Activated T-helper 17 cell treated with anti-CD3 and anti-CD28 coated beads, Interleukin-2, amount 50 U/mL, for 72 hours (primary cell): ENCODE measurements around the gene EPC1. TPM values are rescaled to one million over a fixed set of nuclear protein-coding genes. Genes with fewer than 3 reads are reported as not detected.
"Not testable (repeated sequence)": the region's sequence is repeated elsewhere in the genome, so short reads cannot be mapped to it uniquely, and the experiment has no call there.

Source experiments
- ATAC-seq: fragments of 150-1000 bp; cut with Tn5 transposase; replicated peaks from 2 replicates; pipeline ENCODE4 v1.10.0; 2021; ENCODE audit warnings: mild to moderate bottlenecking, moderate library complexity
- H3K27ac Mint-ChIP-seq: one replicate; pipeline ENCODE4 v1.8.0; 2022; ENCODE audit warnings: mixed read lengths
- H3K27me3 Mint-ChIP-seq: one replicate; pipeline ENCODE4 v1.8.0; 2022; ENCODE audit warnings: mixed read lengths
- H3K36me3 Mint-ChIP-seq: one replicate; pipeline ENCODE4 v1.8.0; 2022; ENCODE audit warnings: low read depth, mild to moderate bottlenecking, mixed read lengths
- H3K4me1 Mint-ChIP-seq: one replicate; pipeline ENCODE4 v1.8.0; 2022; ENCODE audit warnings: mixed read lengths
- H3K4me3 Mint-ChIP-seq: one replicate; pipeline ENCODE4 v1.8.0; 2022; ENCODE audit warnings: mild to moderate bottlenecking, mixed read lengths
- H3K9me3 Mint-ChIP-seq: one replicate; pipeline ENCODE4 v1.8.0; 2022; ENCODE audit warnings: mixed read lengths
- total RNA-seq, 2 donors: library from RNA; stranded (reverse); gene quantifications; one replicate each; pipeline ENCODE4 v1.2.3, GENCODE V29; 2022

Gene EPC1
- total RNA-seq, 2 donors from 2014 or later: 36.3 to 40.4 TPM

DNA sequence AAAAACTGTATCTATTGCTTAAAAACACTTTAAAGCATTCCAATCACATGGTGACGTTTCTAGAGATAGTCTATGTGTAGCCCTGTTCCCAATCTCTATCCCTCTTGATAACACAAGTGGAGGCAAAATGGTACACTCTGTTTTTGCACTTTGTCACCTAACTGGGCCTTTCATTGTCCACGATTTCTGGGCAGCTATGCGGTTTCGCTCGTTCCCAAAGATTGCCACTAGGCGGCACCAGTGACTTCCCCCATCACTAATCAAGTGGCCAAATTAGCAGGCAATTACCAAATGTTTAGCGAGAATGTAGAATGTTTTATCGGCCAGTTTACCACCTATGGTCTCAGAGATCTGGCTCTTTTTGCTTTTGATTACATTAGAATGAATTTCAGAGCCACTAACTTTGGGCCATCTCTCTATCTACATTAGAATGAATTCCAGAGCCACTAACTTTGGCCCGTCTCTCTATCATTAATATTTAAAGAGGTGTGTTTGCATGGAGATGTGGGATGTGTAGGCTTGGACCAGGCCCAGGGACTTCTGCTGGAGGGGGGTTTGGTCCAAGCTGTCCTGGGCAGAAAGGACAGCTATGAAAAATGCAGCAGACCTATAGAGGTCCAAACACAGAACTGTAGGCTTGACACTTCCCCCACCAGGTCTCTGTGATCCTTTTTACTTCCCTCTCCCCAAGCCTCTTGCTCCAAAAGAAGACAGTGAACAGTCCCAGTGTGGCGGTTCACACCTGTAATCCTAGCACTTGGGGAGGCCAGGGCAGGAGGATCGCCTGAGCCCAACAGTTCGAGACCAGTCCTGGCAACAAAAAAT is 90.1 kb downstream of the EPC1 start:
- peak overlapping the region; percentile 11 for H3K4me3 Mint-ChIP-seq
- H3K27ac Mint-ChIP-seq: no peak overlapping the region
- peaks cover 13% of the 10 kb centered on the region for H3K4me1 Mint-ChIP-seq

GRCh38 chr10:32253821-32254220 is 93.1 kb downstream of the EPC1 start:
- no peak overlapping the region for H3K4me3 Mint-ChIP-seq
- no peaks in the 10 kb centered on the region for H3K27me3 Mint-ChIP-seq
- no peaks in the 10 kb centered on the region for H3K36me3 Mint-ChIP-seq
- H3K27ac Mint-ChIP-seq: no peak overlapping the region
- no peak for ATAC-seq
- H3K9me3 Mint-ChIP-seq: no peaks in the 10 kb centered on the region
- H3K4me1 Mint-ChIP-seq: peaks cover 19% of the 10 kb centered on the region

More for the DNA sequence above, 90.1 kb downstream of the EPC1 start:
- H3K9me3 Mint-ChIP-seq: no peaks in the 10 kb centered on the region
- H3K36me3 Mint-ChIP-seq: no peaks in the 10 kb centered on the region
- no peaks in the 10 kb centered on the region for H3K27me3 Mint-ChIP-seq
- peak; percentile 50 for ATAC-seq

GRCh38 chr10:32253276-32253675 is 93.7 kb downstream of the EPC1 start:
- peak; percentile 75 for ATAC-seq
- Mint-ChIP-seq H3K4me1 (peaks cover 19% of the 10 kb centered on the region), H3K9me3 (no peaks in the 10 kb centered on the region), H3K27me3 (no peaks in the 10 kb centered on the region), H3K27ac (no peak overlapping the region), H3K36me3 (no peaks in the 10 kb centered on the region), H3K4me3 (peak overlapping the region; percentile 9)

DNA sequence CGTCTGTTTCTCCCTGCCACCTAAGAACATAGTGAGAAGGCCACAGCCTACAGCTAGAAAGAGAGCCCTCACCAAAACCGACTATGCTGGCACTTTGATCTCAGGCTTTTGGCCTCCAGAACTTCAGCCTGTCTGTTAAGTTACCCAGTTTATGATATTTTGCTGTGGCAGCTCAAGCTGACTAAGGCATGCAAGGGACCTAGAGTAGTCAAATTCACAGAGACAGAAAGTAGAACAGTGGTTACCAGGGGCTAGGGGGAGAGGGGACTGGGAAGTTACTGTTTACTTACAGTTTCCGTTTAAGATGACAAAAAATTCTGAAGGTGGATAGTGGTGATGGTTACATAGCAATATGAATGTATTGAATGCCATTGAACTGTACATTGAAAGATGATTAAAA is 96.5 kb downstream of the EPC1 start:
- not testable (repeated sequence) for H3K9me3 Mint-ChIP-seq, H3K27me3 Mint-ChIP-seq, H3K36me3 Mint-ChIP-seq
- ATAC-seq: peak; percentile 88
- peak overlapping the region; percentile 84 for H3K27ac Mint-ChIP-seq
- H3K4me3 Mint-ChIP-seq: peak overlapping the region; percentile 51
- H3K4me1 Mint-ChIP-seq: peaks cover 13% of the 10 kb centered on the region

DNA sequence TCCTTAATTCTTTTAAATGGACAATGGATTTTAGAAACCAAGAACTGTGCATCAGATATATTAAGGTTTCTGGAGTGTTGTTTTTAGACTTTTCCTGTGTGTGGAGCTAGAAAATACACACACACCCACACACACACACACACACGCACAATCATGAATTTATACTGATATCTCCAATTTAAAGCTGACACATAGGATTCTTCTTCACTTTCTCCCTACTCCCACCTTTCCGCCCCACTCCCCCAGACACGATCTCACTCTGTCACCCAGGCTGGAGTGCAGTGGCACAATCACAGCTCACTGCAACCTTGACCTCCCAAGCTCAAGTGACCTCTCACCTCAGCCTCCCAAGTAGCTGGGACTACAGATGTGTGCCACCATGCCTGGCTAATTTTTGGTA is 100.3 kb downstream of the EPC1 start:
- H3K27ac Mint-ChIP-seq: peak overlapping the region; percentile 51
- peaks cover 17% of the 10 kb centered on the region for H3K4me1 Mint-ChIP-seq
- H3K9me3 Mint-ChIP-seq: no peaks in the 10 kb centered on the region
- peaks cover 6% of the 10 kb centered on the region for H3K36me3 Mint-ChIP-seq
- H3K4me3 Mint-ChIP-seq: peak overlapping the region; percentile 12
- no peak for ATAC-seq
- H3K27me3 Mint-ChIP-seq: no peaks in the 10 kb centered on the region

DNA sequence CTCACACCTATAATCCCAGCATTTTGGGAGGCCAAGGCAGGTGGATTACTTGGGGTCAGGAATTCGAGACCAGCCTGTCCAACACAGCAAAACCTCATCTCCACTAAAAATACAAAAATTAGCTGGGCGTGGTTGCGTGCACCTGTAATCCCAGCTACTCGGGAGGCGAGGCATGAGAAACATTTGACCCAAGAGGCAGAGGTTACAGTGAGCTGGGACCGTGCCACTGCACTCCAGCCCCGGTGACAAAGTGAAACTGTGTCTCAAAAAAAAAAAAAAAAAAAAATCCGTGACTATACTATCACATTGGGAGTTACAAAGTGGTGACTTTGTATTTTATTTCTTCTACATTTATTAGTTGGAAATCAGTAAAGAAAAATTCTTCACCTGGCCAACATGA is 101.2 kb downstream of the EPC1 start:
- Mint-ChIP-seq H3K9me3 (no peaks in the 10 kb centered on the region), H3K4me3 (peak overlapping the region; percentile 49), H3K36me3 (peaks cover 6% of the 10 kb centered on the region), H3K27me3 (no peaks in the 10 kb centered on the region), H3K4me1 (peaks cover 17% of the 10 kb centered on the region), H3K27ac (no peak overlapping the region)
- no peak for ATAC-seq

GRCh38 chr10:32244421-32245207 is 102.3 kb downstream of the EPC1 start:
- no peaks in the 10 kb centered on the region for H3K27me3 Mint-ChIP-seq
- H3K36me3 Mint-ChIP-seq: peaks cover 6% of the 10 kb centered on the region
- peak; percentile 94 for ATAC-seq
- H3K9me3 Mint-ChIP-seq: no peaks in the 10 kb centered on the region
- peaks cover 15% of the 10 kb centered on the region for H3K4me1 Mint-ChIP-seq
- H3K4me3 Mint-ChIP-seq: peak overlapping the region; percentile 49
- peak overlapping the region; percentile 91 for H3K27ac Mint-ChIP-seq

DNA sequence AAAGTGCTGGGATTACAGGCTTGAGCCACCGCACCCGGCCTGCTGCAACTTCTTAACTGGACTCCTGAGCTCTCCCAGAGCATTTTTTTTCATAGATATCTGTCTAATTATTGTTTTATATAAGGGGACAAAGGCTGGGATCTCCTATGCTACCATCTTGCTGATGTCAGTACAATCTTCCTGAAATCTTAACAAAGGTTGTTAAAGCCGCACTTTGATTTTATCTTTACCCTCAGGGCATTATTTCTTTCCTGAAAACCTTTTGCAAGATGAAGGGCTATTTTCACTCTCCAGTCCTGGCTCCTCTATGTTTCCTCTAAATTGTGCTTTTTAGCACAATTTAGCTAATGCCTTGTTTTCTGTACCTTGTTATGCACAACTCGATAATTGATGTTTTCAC is 102.9 kb downstream of the EPC1 start:
- peak overlapping the region; percentile 91 for H3K27ac Mint-ChIP-seq
- peaks cover 6% of the 10 kb centered on the region for H3K36me3 Mint-ChIP-seq
- H3K27me3 Mint-ChIP-seq: no peaks in the 10 kb centered on the region
- ATAC-seq: no peak
- H3K4me3 Mint-ChIP-seq: peak overlapping the region; percentile 49
- peaks cover 12% of the 10 kb centered on the region for H3K4me1 Mint-ChIP-seq
- no peaks in the 10 kb centered on the region for H3K9me3 Mint-ChIP-seq

DNA sequence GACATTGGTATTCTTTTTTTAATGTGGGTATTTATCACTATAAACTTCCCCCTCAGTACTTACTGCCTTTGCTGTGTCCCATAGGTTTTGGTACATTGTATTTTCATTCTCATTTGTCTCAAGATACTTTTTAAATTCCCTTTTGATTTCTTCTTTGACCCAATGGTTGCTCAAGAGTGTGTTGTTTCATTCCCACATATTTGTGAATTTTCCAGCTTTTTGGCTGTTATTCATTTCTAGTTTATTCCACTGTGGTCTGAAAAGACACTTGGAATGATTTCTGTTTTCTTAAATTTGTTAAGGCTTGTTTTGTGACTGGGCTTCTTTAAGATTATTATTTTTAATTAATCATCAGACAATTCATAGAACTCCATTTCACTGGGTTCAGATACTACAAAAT is 105.0 kb downstream of the EPC1 start:
- peak overlapping the region; percentile 28 for H3K27ac Mint-ChIP-seq
- ATAC-seq: no peak
- H3K4me1 Mint-ChIP-seq: peaks cover 12% of the 10 kb centered on the region
- H3K27me3 Mint-ChIP-seq: no peaks in the 10 kb centered on the region
- no peaks in the 10 kb centered on the region for H3K9me3 Mint-ChIP-seq
- H3K4me3 Mint-ChIP-seq: no peak overlapping the region
- H3K36me3 Mint-ChIP-seq: peaks cover 6% of the 10 kb centered on the region

- Mint-ChIP-seq H3K9me3 (no peaks in the 10 kb centered on the region), H3K27me3 (no peaks in the 10 kb centered on the region), H3K27ac (no peak overlapping the region), H3K4me1 (peaks cover 12% of the 10 kb centered on the region), H3K36me3 (peaks cover 6% of the 10 kb centered on the region), H3K4me3 (no peak overlapping the region)
- ATAC-seq: no peak
Observed at GRCh38 chr10:32240471-32240870, 106.5 kb downstream of the EPC1 start.

DNA sequence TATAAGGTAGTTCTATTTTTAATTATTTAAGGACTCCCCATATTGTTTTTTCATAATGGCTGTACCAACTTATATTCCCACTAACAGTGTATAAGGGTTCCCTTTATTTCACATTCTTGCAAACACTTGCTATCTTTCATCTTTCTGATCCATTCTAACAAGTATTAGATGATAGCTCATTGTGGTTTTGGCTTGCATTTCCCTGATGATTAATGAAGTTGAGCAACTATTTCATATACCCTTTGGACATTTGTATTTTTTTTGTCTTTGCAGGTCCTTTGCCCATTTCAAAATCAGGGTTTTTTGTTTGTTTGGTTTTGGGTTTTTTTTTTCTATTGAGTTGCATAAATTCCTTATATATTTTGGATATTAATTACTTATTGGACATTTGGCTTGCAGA is 107.2 kb downstream of the EPC1 start:
- H3K27ac Mint-ChIP-seq: no peak overlapping the region

DNA sequence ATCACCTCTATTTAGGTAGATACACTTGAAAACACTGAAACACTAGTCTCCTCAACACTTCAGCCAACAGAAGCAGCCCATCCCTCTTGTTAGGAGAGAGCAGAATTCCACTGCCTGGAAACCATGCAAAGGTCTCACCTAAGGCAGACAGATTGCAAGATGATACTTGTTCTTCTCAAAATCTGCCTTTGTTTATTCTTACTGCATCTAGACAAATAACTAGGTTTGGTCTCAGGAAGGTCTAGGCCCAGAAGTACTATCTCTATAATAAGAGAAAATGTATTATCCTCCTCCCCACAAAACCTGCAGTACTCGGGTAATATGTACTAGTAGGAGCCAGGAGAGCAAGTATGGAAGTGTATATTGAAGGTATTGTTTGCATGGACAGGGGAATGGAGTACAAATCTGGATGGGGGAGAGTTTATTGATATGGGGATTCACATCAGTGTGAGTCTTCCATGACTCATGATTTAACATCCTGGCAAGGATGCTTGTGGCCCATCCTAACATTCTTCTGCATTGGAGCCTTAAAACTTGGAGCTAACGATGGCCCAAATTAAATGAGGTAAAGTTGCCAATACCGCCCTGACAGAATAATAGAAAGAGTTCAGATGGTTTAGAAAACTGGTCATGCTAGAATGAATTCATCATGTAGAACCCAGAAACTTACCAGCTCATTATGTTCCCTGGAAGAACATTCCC is 109.2 kb downstream of the EPC1 start:
- no peaks in the 10 kb centered on the region for H3K4me1 Mint-ChIP-seq

More for the DNA sequence above, 107.2 kb downstream of the EPC1 start:
- Mint-ChIP-seq H3K4me3 (no peak overlapping the region), H3K36me3 (peaks cover 6% of the 10 kb centered on the region), H3K9me3 (no peaks in the 10 kb centered on the region), H3K4me1 (peaks cover 8% of the 10 kb centered on the region), H3K27me3 (no peaks in the 10 kb centered on the region)
- ATAC-seq: no peak

DNA sequence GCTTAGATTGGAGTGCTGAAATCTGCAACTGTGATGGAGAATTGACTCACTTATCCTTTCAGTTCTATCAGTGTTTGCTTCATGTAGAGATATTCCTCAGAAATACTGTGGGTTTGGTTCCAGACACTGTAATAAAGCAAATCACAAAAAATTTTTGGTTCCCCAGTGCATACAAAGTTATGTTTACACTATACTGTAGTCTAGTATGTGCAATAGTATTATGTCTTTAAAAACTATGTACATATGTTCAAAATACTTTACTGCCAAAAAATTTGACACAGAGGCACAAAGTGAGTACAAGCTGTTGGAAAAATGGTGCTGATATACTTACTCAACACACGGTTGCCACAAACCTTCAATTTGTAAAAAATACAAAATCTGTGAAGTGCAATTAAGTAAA is 112.5 kb downstream of the EPC1 start:
- Mint-ChIP-seq H3K4me1 (no peaks in the 10 kb centered on the region), H3K36me3 (no peaks in the 10 kb centered on the region), H3K4me3 (no peak overlapping the region), H3K27me3 (peaks cover 3% of the 10 kb centered on the region), H3K27ac (no peak overlapping the region), H3K9me3 (no peaks in the 10 kb centered on the region)
- no peak for ATAC-seq

More for the DNA sequence above, 109.2 kb downstream of the EPC1 start:
- H3K27me3 Mint-ChIP-seq: no peaks in the 10 kb centered on the region
- H3K9me3 Mint-ChIP-seq: no peaks in the 10 kb centered on the region
- no peaks in the 10 kb centered on the region for H3K36me3 Mint-ChIP-seq
- no peak overlapping the region for H3K4me3 Mint-ChIP-seq
- H3K27ac Mint-ChIP-seq: no peak overlapping the region
- ATAC-seq: no peak

GRCh38 chr10:32233375-32233774 is 113.6 kb downstream of the EPC1 start:
- not testable (repeated sequence) for H3K4me1 Mint-ChIP-seq, H3K36me3 Mint-ChIP-seq, H3K4me3 Mint-ChIP-seq, H3K9me3 Mint-ChIP-seq, H3K27me3 Mint-ChIP-seq, H3K27ac Mint-ChIP-seq, ATAC-seq
